Caco-2 (cell line): ENCODE results near the gene CSF2RB. TPM values are rescaled to one million over a fixed set of nuclear protein-coding genes. Genes with fewer than 3 reads are reported as not detected.

Experiments used
- BruUV-seq: library from RNA; stranded (reverse); fragments of 400-500 nt; replicated peaks from 2 replicates; lab custom pipeline; 2021; lab: Mats Ljungman, UMichigan
- CTCF ChIA-PET: fragments of 300-600 bp; sonication (Branson Sonifier 250); formaldehyde crosslinking; loops from one replicate; lab custom pipeline; 2022; ENCODE audit warnings: antibody characterized with exemption; lab: Charles Lee
- POLR2A ChIA-PET: fragments of 300-600 bp; sonication (Branson Sonifier 250); formaldehyde crosslinking; loops from one replicate; lab custom pipeline; 2022; ENCODE audit warnings: antibody characterized with exemption; lab: Charles Lee
- DNase-seq, 2 experiments: peaks; one replicate each; pipeline versions ENCODE4 v3.0.0 to v3.0.0-alpha.2; 2020 to 2022
- H3K27me3 ChIP-seq: replicated peaks from 2 replicates; pipeline ENCODE4 v1.6.0; 2011; ENCODE audit warnings: low read length; ENCODE audit not compliant: control insufficient read depth, insufficient read depth
- H3K36me3 ChIP-seq: 2 replicates; pipeline ENCODE4 v1.5.1; 2011; ENCODE audit warnings: low read length; ENCODE audit not compliant: control insufficient read depth, insufficient read depth
- H3K4me1 ChIP-seq: fragments of 250-450 bp; sonication (Bioruptor Pico); 2 replicates; pipeline ENCODE4 v1.5.1; 2020; ENCODE audit warnings: mild to moderate bottlenecking
- H3K4me3 ChIP-seq: 2 replicates; pipeline ENCODE4 v1.5.1; 2011; ENCODE audit warnings: low read depth, mild to moderate bottlenecking, control low read depth, low read length
- H3K9me3 ChIP-seq: fragments of 250-450 bp; sonication (Bioruptor Pico); 2 replicates; pipeline ENCODE4 v1.5.1; 2020; ENCODE audit warnings: mild to moderate bottlenecking, moderate library complexity
- H3K27ac Mint-ChIP-seq: one replicate; pipeline ENCODE4 v1.8.0; 2022; ENCODE audit warnings: mixed read lengths; ENCODE audit not compliant: unreplicated experiment
- H3K27me3 Mint-ChIP-seq: one replicate; pipeline ENCODE4 v1.8.0; 2022; ENCODE audit warnings: mixed read lengths; ENCODE audit not compliant: insufficient read depth, unreplicated experiment
- H3K36me3 Mint-ChIP-seq: one replicate; pipeline ENCODE4 v1.8.0; 2022; ENCODE audit warnings: mild to moderate bottlenecking, mixed read lengths; ENCODE audit not compliant: insufficient read depth, unreplicated experiment
- H3K4me1 Mint-ChIP-seq: one replicate; pipeline ENCODE4 v1.8.0; 2022; ENCODE audit warnings: low read depth, mixed read lengths; ENCODE audit not compliant: unreplicated experiment
- H3K4me3 Mint-ChIP-seq: one replicate; pipeline ENCODE4 v1.8.0; 2022; ENCODE audit warnings: mild to moderate bottlenecking, moderate library complexity, mixed read lengths; ENCODE audit not compliant: unreplicated experiment
- H3K9me3 Mint-ChIP-seq: one replicate; pipeline ENCODE4 v1.8.0; 2022; ENCODE audit warnings: mixed read lengths; ENCODE audit not compliant: unreplicated experiment
- CTCF ChIP-seq, 2 experiments: fragments of 200-600 bp in 1 of 2; IDR thresholded peaks; 1 replicate in 1 of 2; 2 replicates in 1 of 2; pipeline versions ENCODE4 v1.5.1 to v1.8.0; 2011 to 2022; ENCODE audit warnings: antibody characterized with exemption in 1 of 2, control low read depth in 1 of 2, inconsistent platforms in 1 of 2, low read depth in 1 of 2, low read length in 1 of 2, mild to moderate bottlenecking in 1 of 2, moderate library complexity in 1 of 2; ENCODE audit not compliant: insufficient read depth in 1 of 2, severe bottlenecking in 1 of 2, unreplicated experiment in 1 of 2
- intact Hi-C: fragments of 100-400 bp; cut with micrococcal nuclease; formaldehyde crosslinking; loops from one replicate; pipeline ENCODE4 v1.10.0; 2022; ENCODE audit not compliant: unreplicated experiment
- total RNA-seq: library from RNA; stranded (reverse); gene quantifications from 2 replicates; pipeline ENCODE4 v1.2.3, GENCODE V29; 2022

CSF2RB gene
- total RNA-seq, 1 experiment from 2014 or later: not detected

GRCh38 chr22:36874309-36874696 is 39.1 kb upstream of the CSF2RB start:
- Mint-ChIP-seq H3K4me1 (no peaks in the 10 kb centered on the region), H3K36me3 (peaks cover 7% of the 10 kb centered on the region), H3K9me3 (peaks cover 17% of the 10 kb centered on the region), H3K27ac (no peak overlapping the region), H3K4me3 (no peak overlapping the region), H3K27me3 (peaks cover 7% of the 10 kb centered on the region)
- Histone ChIP-seq H3K4me1 (no peaks in the 10 kb centered on the region), H3K36me3 (no peaks in the 10 kb centered on the region), H3K9me3 (no peaks in the 10 kb centered on the region), H3K27me3 (no peaks in the 10 kb centered on the region), H3K4me3 (no peak overlapping the region)
- no peak for DNase-seq
- ChIA-PET POLR2A (no interaction called here), CTCF (interaction anchor here (1.4 to 1.5 kb wide), 2 partner anchors 67 to 98 kb away, joined by 3 read pairs; partner anchors contain the start of gene IFT27)
- no TSS peak for BruUV-seq
- TF ChIP-seq CTCF (IDR thresholded peaks at IDR 0.05; ENCODE audit: insufficient read depth in 1 of 2, low read depth in 1 of 2, low read length in 1 of 2, severe bottlenecking in 1 of 2, unreplicated experiment in 1 of 2): no peak
- intact Hi-C loops: no loop called here

GRCh38 chr22:36874736-36875135 is 38.7 kb upstream of the CSF2RB start:
- CTCF ChIA-PET: interaction anchor here (1.5 kb wide), 1 partner anchor 67 kb away, joined by 3 read pairs; no protein-coding TSS in a partner anchor
- no peak overlapping the region for H3K4me3 Mint-ChIP-seq
- H3K9me3 ChIP-seq: no peaks in the 10 kb centered on the region
- no peak overlapping the region for H3K4me3 ChIP-seq
- peaks cover 7% of the 10 kb centered on the region for H3K36me3 Mint-ChIP-seq
- BruUV-seq: no TSS peak
- no peak for DNase-seq
- H3K27me3 Mint-ChIP-seq: peaks cover 7% of the 10 kb centered on the region
- H3K36me3 ChIP-seq: no peaks in the 10 kb centered on the region
- intact Hi-C loops: no loop called here
- H3K4me1 Mint-ChIP-seq: no peaks in the 10 kb centered on the region
- H3K27ac Mint-ChIP-seq: no peak overlapping the region
- TF ChIP-seq CTCF (IDR thresholded peaks at IDR 0.05; ENCODE audit: insufficient read depth in 1 of 2, low read depth in 1 of 2, low read length in 1 of 2, severe bottlenecking in 1 of 2, unreplicated experiment in 1 of 2): no peak
- no peaks in the 10 kb centered on the region for H3K27me3 ChIP-seq
- no peaks in the 10 kb centered on the region for H3K4me1 ChIP-seq
- peaks cover 17% of the 10 kb centered on the region for H3K9me3 Mint-ChIP-seq
- POLR2A ChIA-PET: no interaction called here

- H3K4me3 Mint-ChIP-seq: no peak overlapping the region
- H3K4me1 ChIP-seq: no peaks in the 10 kb centered on the region
- no peak overlapping the region for H3K27ac Mint-ChIP-seq
- peaks cover 7% of the 10 kb centered on the region for H3K36me3 Mint-ChIP-seq
- H3K4me1 Mint-ChIP-seq: no peaks in the 10 kb centered on the region
- no peaks in the 10 kb centered on the region for H3K9me3 ChIP-seq
- H3K4me3 ChIP-seq: no peak overlapping the region
- peaks cover 2% of the 10 kb centered on the region for H3K27me3 Mint-ChIP-seq
- no peak for DNase-seq
- ChIA-PET POLR2A (no interaction called here), CTCF (no interaction called here)
- TF ChIP-seq CTCF (IDR thresholded peaks at IDR 0.05; ENCODE audit: insufficient read depth in 1 of 2, low read depth in 1 of 2, low read length in 1 of 2, severe bottlenecking in 1 of 2, unreplicated experiment in 1 of 2): no peak
- no peaks in the 10 kb centered on the region for H3K27me3 ChIP-seq
- no TSS peak for BruUV-seq
- no peaks in the 10 kb centered on the region for H3K36me3 ChIP-seq
- H3K9me3 Mint-ChIP-seq: peaks cover 25% of the 10 kb centered on the region
- intact Hi-C loops: no loop called here
Observed at GRCh38 chr22:36875741-36876140, 37.7 kb upstream of the CSF2RB start.
